Panc1 (cell line): ENCODE data around the gene SLC14A1. TPM values are rescaled to one million over a fixed set of nuclear protein-coding genes. Genes with fewer than 3 reads are reported as not detected.

Experiments
- ATAC-seq: fragments of 200-7000 bp; cut with Tn5 transposase; 2 replicates; pipeline ENCODE4 v1.9.1; 2020; ENCODE audit warnings: mild to moderate bottlenecking, moderate library complexity
- BruUV-seq: library from RNA; stranded (reverse); fragments of 400-500 nt; replicated peaks from 2 replicates; lab custom pipeline; 2021; lab: Mats Ljungman, UMichigan
- CTCF ChIA-PET: fragments of 300-600 bp; sonication (Branson Sonifier 250); formaldehyde crosslinking; loops from one replicate; lab custom pipeline; 2022; ENCODE audit warnings: antibody characterized with exemption; lab: Charles Lee
- POLR2A ChIA-PET: fragments of 300-600 bp; sonication (Branson Sonifier 250); formaldehyde crosslinking; loops from one replicate; lab custom pipeline; 2022; ENCODE audit warnings: antibody characterized with exemption; lab: Charles Lee
- DNase-seq: peaks from one replicate; pipeline ENCODE4 v3.0.0-alpha.2; 2010; ENCODE audit warnings: low read depth, low spot score
- H3K27ac ChIP-seq: 2 replicates; pipeline ENCODE4 v1.5.1; 2011; ENCODE audit warnings: mild to moderate bottlenecking, low read length, inconsistent platforms
- H3K27me3 ChIP-seq: fragments of 200-500 bp; sonication (Bioruptor generic); 2 replicates; pipeline ENCODE4 v1.6.0; 2014; ENCODE audit warnings: low read length, inconsistent platforms; ENCODE audit not compliant: control insufficient read depth, insufficient read depth
- H3K36me3 ChIP-seq: fragments of 200-500 bp; sonication (Bioruptor generic); 2 replicates; pipeline ENCODE4 v1.5.1; 2014; ENCODE audit warnings: inconsistent platforms, mild to moderate bottlenecking, low read length, moderate library complexity; ENCODE audit not compliant: control insufficient read depth, insufficient read depth
- H3K4me1 ChIP-seq: 2 replicates; pipeline ENCODE4 v1.5.1; 2011; ENCODE audit warnings: inconsistent platforms, mild to moderate bottlenecking, low read length, moderate library complexity; ENCODE audit not compliant: control insufficient read depth, insufficient read depth
- H3K4me3 ChIP-seq, 2 experiments: 2 replicates each; pipeline ENCODE4 v1.5.1; 2011 to 2012; ENCODE audit warnings: low read depth in 2 of 2, low read length in 2 of 2, mild to moderate bottlenecking in 2 of 2, inconsistent platforms in 1 of 2, moderate library complexity in 1 of 2
- H3K9me3 ChIP-seq: fragments of 200-500 bp; sonication (Bioruptor generic); 2 replicates; pipeline ENCODE4 v1.5.1; 2014; ENCODE audit warnings: low read depth, mild to moderate bottlenecking, inconsistent platforms, low read length, moderate library complexity; ENCODE audit not compliant: control insufficient read depth, insufficient read depth
- CTCF ChIP-seq: fragments of 450-650 bp; IDR thresholded peaks from 2 replicates; pipeline ENCODE4 v1.5.1; 2017; ENCODE audit warnings: mild to moderate bottlenecking
- POLR2AphosphoS5 ChIP-seq: IDR thresholded peaks from 2 replicates; pipeline ENCODE4 v1.6.1; 2012; ENCODE audit warnings: mild to moderate bottlenecking, low read depth, low read length, moderate library complexity
- REST ChIP-seq, 2 experiments: IDR thresholded peaks; 2 replicates each; pipeline ENCODE4 v1.6.1; 2011 to 2012; ENCODE audit warnings: low read depth in 2 of 2, control low read depth in 1 of 2, low read length in 1 of 2, mild to moderate bottlenecking in 1 of 2, moderate library complexity in 1 of 2; ENCODE audit not compliant: insufficient read depth in 1 of 2
- SIN3A ChIP-seq: IDR thresholded peaks from 2 replicates; pipeline ENCODE4 v1.6.1; 2012; ENCODE audit warnings: low read depth, mild to moderate bottlenecking, low read length, moderate library complexity, borderline replicate concordance; ENCODE audit not compliant: insufficient read depth
- TCF7L2 ChIP-seq: IDR thresholded peaks from 2 replicates; pipeline ENCODE4 v1.6.1; 2011; ENCODE audit warnings: mild to moderate bottlenecking, low read depth, low read length, inconsistent platforms
- in situ Hi-C: cut with HindIII; loops from 2 replicates; pipeline ENCODE4 v1.10.0; 2016; ENCODE audit warnings: low sequenced_read_pairs, low pct_unique_long_range_greater_than_20kb
- intact Hi-C: fragments of 100-400 bp; cut with micrococcal nuclease; formaldehyde crosslinking; loops from one replicate; pipeline ENCODE4 v1.10.0; 2022; ENCODE audit not compliant: unreplicated experiment
- total RNA-seq: library from RNA; stranded (reverse); gene quantifications from one replicate; pipeline ENCODE4 v1.2.1, GENCODE V29; 2021; ENCODE audit not compliant: unreplicated experiment

The SLC14A1 gene
- total RNA-seq, 1 experiment from 2014 or later, result 1.2 TPM

GRCh38 chr18:45801416-45802004 lies 77.5 kb downstream of the SLC14A1 start:
- ChIA-PET CTCF (no interaction called here), POLR2A (no interaction called here)
- H3K4me1 ChIP-seq, result 0 out of 2 replicates have a peak, but pooled peaks cover 3% of the 10 kb centered on the region
- no peaks in the 10 kb centered on the region for H3K27me3 ChIP-seq
- in situ Hi-C loops, result no loop called here
- BruUV-seq, result no TSS peak
- H3K27ac ChIP-seq, result peak overlapping the region; percentile 57
- intact Hi-C loops, result no loop called here
- no peak for DNase-seq
- H3K9me3 ChIP-seq, result peaks cover 4% of the 10 kb centered on the region; the same call in 1 of the 2 replicates
- ATAC-seq, result no peak
- H3K36me3 ChIP-seq, result no peaks in the 10 kb centered on the region
- TF ChIP-seq SIN3A (no peak), POLR2AphosphoS5 (no peak), TCF7L2 (no peak), CTCF (no peak), REST (IDR thresholded peaks at IDR 0.05; ENCODE audit: insufficient read depth in 1 of 2, low read depth in 2 of 2, low read length in 1 of 2) (no peak)
- no peak overlapping the region for H3K4me3 ChIP-seq

Other genes starting within 250 kb of the SLC14A1 start
- not detected for gene SLC14A2, start 108.7 kb upstream of the SLC14A1 start, total RNA-seq
- gene SIGLEC15, start 101.5 kb downstream of the SLC14A1 start, total RNA-seq, result 0.23 TPM
- 12.9 TPM for gene EPG5, start 243.1 kb downstream of the SLC14A1 start, total RNA-seq